Breast epithelium (tissue), 4 donors: ENCODE results near the gene CNBD2. TPM values are rescaled to one million over a fixed set of nuclear protein-coding genes. Genes with fewer than 3 reads are reported as not detected.
A peak's percentile ranks its signal among the peaks of the same experiment; 100 is the strongest.
"Not testable (repeated sequence)": the region's sequence is repeated elsewhere in the genome, so short reads cannot be mapped to it uniquely, and the experiment has no call there.

Experiments used
- DNase-seq, 2 donors: peaks; one replicate each; pipeline ENCODE4 v3.0.0-alpha.2; 2019; ENCODE audit warnings: low spot score in 2 of 2
- H3K27ac ChIP-seq, 2 donors: fragments of 200-600 bp; sonication (generic) in 1 of 2; one replicate each; pipeline ENCODE4 v1.5.1; 2016 to 2019; ENCODE audit warnings: mild to moderate bottlenecking in 1 of 2
- H3K27me3 ChIP-seq, 2 donors: fragments of 200-600 bp; sonication (generic) in 1 of 2; one replicate each; pipeline versions ENCODE4 v1.5.1 to v1.6.0; 2017 to 2019; ENCODE audit warnings: control low read depth in 1 of 2, mild to moderate bottlenecking in 1 of 2
- H3K36me3 ChIP-seq: fragments of 200-600 bp; one replicate; pipeline ENCODE4 v1.5.1; 2019
- H3K4me1 ChIP-seq, 2 donors: fragments of 200-600 bp; sonication (generic); one replicate each; pipeline ENCODE4 v1.5.1; 2016 to 2019; ENCODE audit warnings: control low read depth in 1 of 2
- H3K4me3 ChIP-seq, 3 donors: fragments of 200-600 bp; sonication (generic); 1 replicate in 2 of 3; 2 replicates in 1 of 3; pipeline ENCODE4 v1.5.1; 2016 to 2019; ENCODE audit warnings: mild to moderate bottlenecking in 3 of 3, moderate library complexity in 2 of 3
- H3K9me3 ChIP-seq, 2 donors: fragments of 200-600 bp; sonication (generic) in 1 of 2; one replicate each; pipeline ENCODE4 v1.5.1; 2016 to 2019; ENCODE audit warnings: control low read depth in 1 of 2
- CTCF ChIP-seq, 3 donors: fragments of 450-650 bp; IDR thresholded peaks; one replicate each; pipeline ENCODE4 v1.5.1; 2016 to 2017; ENCODE audit warnings: antibody characterized with exemption in 3 of 3, mild to moderate bottlenecking in 3 of 3, moderate library complexity in 3 of 3
- POLR2A ChIP-seq: fragments of 450-650 bp; IDR thresholded peaks from one replicate; pipeline ENCODE4 v1.6.1; 2016; ENCODE audit warnings: antibody characterized with exemption, mild to moderate bottlenecking, moderate library complexity
- POLR2AphosphoS5 ChIP-seq, 3 donors: sonication (generic); formaldehyde crosslinking; IDR thresholded peaks; one replicate each; pipeline ENCODE4 v1.6.1; 2017; ENCODE audit warnings: antibody characterized with exemption in 3 of 3
- intact Hi-C: fragments of 100-400 bp; cut with DNase I; formaldehyde crosslinking; loops from one replicate; pipeline ENCODE4 v1.15.1; 2023; ENCODE audit warnings: low total_unique reads
- total RNA-seq, 3 donors: library from RNA; depleted of rRNA; stranded (reverse); fragments of >200 nt; gene quantifications; one replicate each; pipeline ENCODE4 v1.1.0, GENCODE V29; 2016

CNBD2 gene
- total RNA-seq, 3 donors from 2014 or later, result 2.2 to 6.7 (median 2.3) TPM

GRCh38 chr20:36065427-36065998 lies 97.1 kb downstream of the CNBD2 start:
- intact Hi-C loops, result no loop called here
- peak overlapping the region; percentile 48 to 76 (median 69) for H3K4me3 ChIP-seq

GRCh38 chr20:36066777-36067176 lies 98.4 kb downstream of the CNBD2 start:
- intact Hi-C loops, result no loop called here
- TF ChIP-seq CTCF (IDR thresholded peaks at IDR 0.05), result no peak
- no peak for TF ChIP-seq POLR2AphosphoS5 (IDR thresholded peaks at IDR 0.05)

More at GRCh38 chr20:36065427-36065998, 97.1 kb downstream of the CNBD2 start:
- Histone ChIP-seq H3K27ac (peak overlapping the region; percentile 82 to 93), H3K9me3 (no peaks in the 10 kb centered on the region), H3K36me3 (no peaks in the 10 kb centered on the region), H3K27me3 (no peaks in the 10 kb centered on the region), H3K4me1 (peaks cover 0 to 4% of the 10 kb centered on the region in 2 donors)
- TF ChIP-seq POLR2AphosphoS5 (IDR thresholded peaks at IDR 0.05) (no peak), POLR2A (no peak), CTCF (IDR thresholded peaks at IDR 0.05) (no peak)
- no peak for DNase-seq

GRCh38 chr20:36068526-36068925 lies 100.1 kb downstream of the CNBD2 start:
- H3K36me3 ChIP-seq, intact Hi-C loops, DNase-seq, H3K4me3 ChIP-seq, H3K27ac ChIP-seq, H3K27me3 ChIP-seq, H3K4me1 ChIP-seq, H3K9me3 ChIP-seq: not testable (repeated sequence)

More at GRCh38 chr20:36066777-36067176, 98.4 kb downstream of the CNBD2 start:
- DNase-seq, result peak in 1 of 2 donors; percentile 58
- Histone ChIP-seq H3K36me3 (no peaks in the 10 kb centered on the region), H3K4me3 (no peak overlapping the region), H3K4me1 (peaks cover 0 to 4% of the 10 kb centered on the region in 2 donors), H3K9me3 (no peaks in the 10 kb centered on the region), H3K27me3 (no peaks in the 10 kb centered on the region), H3K27ac (no peak overlapping the region)

GRCh38 chr20:36070451-36070850 lies 102.1 kb downstream of the CNBD2 start:
- peak; percentile 56 to 58 for DNase-seq
- no peak overlapping the region for H3K4me3 ChIP-seq
- H3K9me3 ChIP-seq, result no peaks in the 10 kb centered on the region
- no peaks in the 10 kb centered on the region for H3K27me3 ChIP-seq
- no peaks in the 10 kb centered on the region for H3K4me1 ChIP-seq
- H3K36me3 ChIP-seq, result no peaks in the 10 kb centered on the region
- peak overlapping the region; percentile 66 to 71 for H3K27ac ChIP-seq
- intact Hi-C loops, result no loop called here
- no peak for TF ChIP-seq CTCF (IDR thresholded peaks at IDR 0.05)
- TF ChIP-seq POLR2A, result no peak
- peak in 1 of 3 donors; percentile 19 for TF ChIP-seq POLR2AphosphoS5 (IDR thresholded peaks at IDR 0.05)

GRCh38 chr20:36071848-36072247 lies 103.5 kb downstream of the CNBD2 start:
- no peak for DNase-seq
- Histone ChIP-seq H3K36me3 (no peaks in the 10 kb centered on the region), H3K27ac (no peak overlapping the region), H3K4me1 (no peaks in the 10 kb centered on the region), H3K27me3 (no peaks in the 10 kb centered on the region), H3K4me3 (no peak overlapping the region), H3K9me3 (no peaks in the 10 kb centered on the region)
- intact Hi-C loops, result no loop called here
- TF ChIP-seq POLR2AphosphoS5 (IDR thresholded peaks at IDR 0.05) (no peak), CTCF (IDR thresholded peaks at IDR 0.05) (no peak), POLR2A (no peak)
